Measurements from ENCODE around the gene NAA10.

DNA sequence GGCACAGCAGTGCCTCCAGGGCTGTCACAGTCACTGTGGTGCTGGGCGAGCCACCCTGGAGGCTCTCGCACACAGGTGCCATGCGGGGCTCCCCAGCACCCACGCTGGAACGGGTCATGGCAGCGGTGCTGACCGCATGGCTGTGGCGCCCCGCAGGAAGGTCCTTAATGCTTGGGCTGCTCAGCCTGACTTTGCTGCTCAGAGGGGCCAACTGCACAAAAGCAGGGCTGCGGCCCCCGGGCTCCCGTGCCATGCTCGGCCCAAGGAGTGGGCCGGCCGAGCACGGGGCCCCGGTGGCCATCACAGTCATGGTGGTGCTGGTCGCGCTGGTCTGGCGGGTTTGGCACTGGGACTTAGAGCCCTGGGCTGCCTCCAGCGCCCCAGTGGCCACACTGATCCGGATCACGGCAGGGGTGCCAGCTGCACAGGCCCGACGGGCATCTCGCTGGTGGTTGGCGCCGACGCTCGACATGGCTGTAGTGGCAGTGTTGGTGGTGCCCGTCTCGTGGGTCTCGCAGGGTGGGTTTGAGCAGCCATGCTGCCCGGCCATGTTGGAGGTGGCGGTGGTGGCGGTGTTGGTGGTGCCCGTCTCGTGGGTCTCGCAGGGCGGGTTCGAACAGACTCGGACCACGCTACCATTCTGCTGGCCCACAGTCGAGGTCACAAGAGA, 19.9 kb upstream of the NAA10 start:
- TF ChIP-seq CTCF (IDR thresholded peaks at IDR 0.05) (no peak), POLR2A (IDR thresholded peaks at IDR 0.05) (no peak)

All from tibial nerve (tissue), 3 donors.